H9 (cell line): ENCODE measurements around the gene ICE1. TPM values are rescaled to one million over a fixed set of nuclear protein-coding genes. Genes with fewer than 3 reads are reported as not detected.
"Not testable (repeated sequence)": the region's sequence is repeated elsewhere in the genome, so short reads cannot be mapped to it uniquely, and the experiment has no call there.

Source experiments
- DNase-seq: peaks from one replicate; pipeline ENCODE4 v3.0.0-alpha.2; 2017
- H2AFZ ChIP-seq: one replicate; pipeline ENCODE4 v1.6.1; 2013; ENCODE audit warnings: mild to moderate bottlenecking, low read length, control low read depth, moderate library complexity
- H2AK5ac ChIP-seq: 2 replicates; pipeline ENCODE4 v1.6.1; 2013; ENCODE audit warnings: low read length, control low read depth, mixed read lengths; ENCODE audit not compliant: insufficient read length
- H2BK120ac ChIP-seq: one replicate; pipeline ENCODE4 v1.6.1; 2013; ENCODE audit warnings: low read depth, mild to moderate bottlenecking, low read length, control low read depth, inconsistent platforms; ENCODE audit not compliant: poor library complexity, severe bottlenecking
- H2BK12ac ChIP-seq: 2 replicates; pipeline ENCODE4 v1.6.1; 2013; ENCODE audit warnings: low read length, control low read depth, mixed read lengths, low read depth; ENCODE audit not compliant: insufficient read length
- H2BK15ac ChIP-seq: 2 replicates; pipeline ENCODE4 v1.6.1; 2013; ENCODE audit warnings: low read depth, low read length, control low read depth
- H2BK20ac ChIP-seq: one replicate; pipeline ENCODE4 v1.6.1; 2013; ENCODE audit warnings: low read depth, mild to moderate bottlenecking, low read length, control low read depth, inconsistent platforms; ENCODE audit not compliant: poor library complexity, severe bottlenecking
- H2BK5ac ChIP-seq: 2 replicates; pipeline ENCODE4 v1.6.1; 2013; ENCODE audit warnings: low read length, control low read depth, mixed read lengths; ENCODE audit not compliant: insufficient read length
- H3K14ac ChIP-seq: 2 replicates; pipeline ENCODE4 v1.6.1; 2013; ENCODE audit warnings: low read length, control low read depth; ENCODE audit not compliant: insufficient read depth
- H3K18ac ChIP-seq: 2 replicates; pipeline ENCODE4 v1.6.1; 2013; ENCODE audit warnings: low read depth, mild to moderate bottlenecking, mixed read lengths, low read length, control low read depth; ENCODE audit not compliant: insufficient read length
- H3K23ac ChIP-seq: 2 replicates; pipeline ENCODE4 v1.6.1; 2013; ENCODE audit warnings: low read length, control low read depth, mixed read lengths, low read depth; ENCODE audit not compliant: insufficient read length
- H3K23me2 ChIP-seq: 2 replicates; pipeline ENCODE4 v1.6.1; 2013; ENCODE audit warnings: low read depth, mild to moderate bottlenecking, mixed read lengths, low read length, control low read depth; ENCODE audit not compliant: insufficient read length, poor library complexity, severe bottlenecking
- H3K27ac ChIP-seq: 2 replicates; pipeline ENCODE4 v1.5.1; 2013; ENCODE audit warnings: low read length, control low read depth, mixed read lengths, low read depth; ENCODE audit not compliant: insufficient read length
- H3K27me3 ChIP-seq: 2 replicates; pipeline ENCODE4 v1.6.1; 2013; ENCODE audit warnings: low read length, control low read depth, inconsistent platforms; ENCODE audit not compliant: insufficient read depth
- H3K4ac ChIP-seq: 2 replicates; pipeline ENCODE4 v1.6.1; 2013; ENCODE audit warnings: low read depth, mild to moderate bottlenecking, control low read depth, inconsistent platforms, low read length, moderate library complexity
- H3K4me1 ChIP-seq: 2 replicates; pipeline ENCODE4 v1.6.1; 2013; ENCODE audit warnings: low read length, control low read depth, inconsistent platforms; ENCODE audit not compliant: insufficient read depth
- H3K4me2 ChIP-seq: 2 replicates; pipeline ENCODE4 v1.6.1; 2013; ENCODE audit warnings: low read length, control low read depth, mixed read lengths; ENCODE audit not compliant: insufficient read length, insufficient read depth
- H3K56ac ChIP-seq: 2 replicates; pipeline ENCODE4 v1.6.1; 2013; ENCODE audit warnings: low read depth, mild to moderate bottlenecking, mixed read lengths, low read length, control low read depth; ENCODE audit not compliant: insufficient read length
- H3K79me1 ChIP-seq: 2 replicates; pipeline ENCODE4 v1.6.1; 2013; ENCODE audit warnings: low read depth, mild to moderate bottlenecking, moderate library complexity, low read length, control low read depth, inconsistent platforms; ENCODE audit not compliant: insufficient read depth, poor library complexity, severe bottlenecking
- H3K79me2 ChIP-seq: 2 replicates; pipeline ENCODE4 v1.6.1; 2013; ENCODE audit warnings: low read length, control low read depth, inconsistent platforms; ENCODE audit not compliant: insufficient read depth
- H3K9ac ChIP-seq: 2 replicates; pipeline ENCODE4 v1.6.1; 2013; ENCODE audit warnings: low read length, control low read depth, mixed read lengths; ENCODE audit not compliant: insufficient read length; ENCODE audit errors: extremely low read depth
- H3K9me3 ChIP-seq: one replicate; pipeline ENCODE4 v1.6.1; 2013; ENCODE audit warnings: low read depth, low read length, inconsistent platforms; ENCODE audit not compliant: control insufficient read depth
- H3T11ph ChIP-seq: one replicate; pipeline ENCODE4 v1.6.1; 2013; ENCODE audit warnings: mild to moderate bottlenecking, low read length, control low read depth, inconsistent platforms
- H4K20me1 ChIP-seq: one replicate; pipeline ENCODE4 v1.6.1; 2013; ENCODE audit not compliant: control insufficient read depth, insufficient read length, insufficient read depth
- H4K5ac ChIP-seq: 2 replicates; pipeline ENCODE4 v1.6.1; 2013; ENCODE audit warnings: low read depth, mild to moderate bottlenecking, mixed read lengths, low read length, control low read depth; ENCODE audit not compliant: insufficient read length
- H4K8ac ChIP-seq: replicated peaks from 2 replicates; pipeline ENCODE4 v1.6.1; 2013; ENCODE audit warnings: low read length, control low read depth, mixed read lengths, low read depth; ENCODE audit not compliant: insufficient read length
- H4K91ac ChIP-seq: 2 replicates; pipeline ENCODE4 v1.6.1; 2013; ENCODE audit warnings: low read depth, mild to moderate bottlenecking, moderate library complexity, mixed read lengths, low read length, control low read depth; ENCODE audit not compliant: insufficient read length
- H3K27ac Mint-ChIP-seq, 3 experiments: 2 replicates in 2 of 3; 3 replicates in 1 of 3; pipeline ENCODE4 v1.8.0; 2020 to 2021; ENCODE audit warnings: mixed read lengths in 3 of 3, mild to moderate bottlenecking in 1 of 3, moderate library complexity in 1 of 3
- H3K27me3 Mint-ChIP-seq: 2 replicates; pipeline ENCODE4 v1.8.0; 2021; ENCODE audit warnings: low read depth, mild to moderate bottlenecking, moderate library complexity, mixed read lengths
- H3K36me3 Mint-ChIP-seq, 3 experiments: 2 replicates in 2 of 3; 3 replicates in 1 of 3; pipeline ENCODE4 v1.8.0; 2020 to 2021; ENCODE audit warnings: low read depth in 3 of 3, mixed read lengths in 3 of 3; ENCODE audit not compliant: insufficient read depth in 1 of 3
- H3K4me1 Mint-ChIP-seq, 2 experiments: 2 replicates each; pipeline ENCODE4 v1.8.0; 2020; ENCODE audit warnings: mixed read lengths in 2 of 2
- H3K4me3 Mint-ChIP-seq, 2 experiments: 2 replicates in 1 of 2; 3 replicates in 1 of 2; pipeline ENCODE4 v1.8.0; 2020 to 2021; ENCODE audit warnings: mild to moderate bottlenecking in 2 of 2, mixed read lengths in 2 of 2, moderate library complexity in 1 of 2
- H3K9me3 Mint-ChIP-seq, 2 experiments: 2 replicates in 1 of 2; 3 replicates in 1 of 2; pipeline ENCODE4 v1.8.0; 2020; ENCODE audit warnings: mild to moderate bottlenecking in 2 of 2, mixed read lengths in 2 of 2, moderate library complexity in 1 of 2
- CTCF ChIP-seq: fragments of 200-600 bp; sonication (generic); conservative IDR thresholded peaks from 3 replicates; pipeline ENCODE4 v1.8.0; 2021; ENCODE audit warnings: antibody characterized with exemption, mild to moderate bottlenecking
- WGBS: extraction: QIAGEN DNeasy Blood & Tissue Kit; methylation state at CpG from one replicate; pipeline ENCODE4 v1.1.7; 2013; ENCODE audit warnings: missing lambda C conversion rate, low lambda C conversion rate, mixed read lengths; ENCODE audit not compliant: insufficient read length; ENCODE audit errors: extremely low coverage; 5-methylcytosine and 5-hydroxymethylcytosine counted together
- total RNA-seq: library from RNA; stranded (reverse); gene quantifications from 2 replicates; pipeline ENCODE4 v1.2.1, GENCODE V29; 2021

Gene ICE1
- total RNA-seq, 1 experiment from 2014 or later = 45.1 TPM

DNA sequence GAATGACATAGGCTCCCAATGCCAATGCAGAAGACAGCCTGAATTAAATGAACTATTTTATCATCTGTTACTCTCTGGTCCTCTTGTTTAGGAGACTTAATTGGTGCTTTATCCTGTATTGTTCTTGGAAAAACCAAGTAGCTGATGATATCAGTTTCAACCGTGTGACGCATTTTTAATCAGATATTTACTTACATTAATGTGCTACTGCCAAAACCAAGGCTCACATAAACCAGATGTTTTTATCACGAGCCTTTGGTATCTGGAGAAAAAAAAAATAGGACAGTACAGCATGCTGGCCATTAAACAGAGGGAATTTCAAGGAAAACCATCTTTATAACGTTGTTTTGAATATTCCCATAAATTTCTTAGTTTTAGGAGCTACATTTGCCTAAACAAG lies 90.1 kb downstream of the ICE1 start:
- H2AK5ac ChIP-seq = no peak overlapping the region
- no peak overlapping the region for H4K5ac ChIP-seq
- no peaks in the 10 kb centered on the region for H3K79me1 ChIP-seq
- no peak overlapping the region for H2AFZ ChIP-seq
- no peak overlapping the region for H3K9ac ChIP-seq
- no peak overlapping the region for H2BK5ac ChIP-seq
- Mint-ChIP-seq H3K27ac (no peak overlapping the region), H3K9me3 (peaks cover 33 to 44% of the 10 kb centered on the region in 2 experiments), H3K36me3 (peaks cover 31 to 41% (median 34%) of the 10 kb centered on the region in 3 experiments), H3K27me3 (peaks cover 4% of the 10 kb centered on the region), H3K4me1 (0 out of 4 replicates have a peak, but pooled peaks cover 0 to 6% of the 10 kb centered on the region in 2 experiments), H3K4me3 (no peak overlapping the region)
- H3K4ac ChIP-seq = no peak overlapping the region
- no peak for DNase-seq
- H3K27me3 ChIP-seq = no peaks in the 10 kb centered on the region
- H3K23me2 ChIP-seq = no peaks in the 10 kb centered on the region
- no peak overlapping the region for H3K56ac ChIP-seq
- H2BK12ac ChIP-seq = no peak overlapping the region
- WGBS = no CpG with 5 or more reads among the region's 4 CpGs
- H2BK20ac ChIP-seq = no peak overlapping the region
- H2BK120ac ChIP-seq = no peak overlapping the region
- TF ChIP-seq CTCF = no peak
- no peak overlapping the region for H3T11ph ChIP-seq
- H3K79me2 ChIP-seq = no peaks in the 10 kb centered on the region
- H4K8ac ChIP-seq = no peak overlapping the region
- no peak overlapping the region for H3K14ac ChIP-seq
- no peak overlapping the region for H3K18ac ChIP-seq
- no peak overlapping the region for H2BK15ac ChIP-seq
- H4K91ac ChIP-seq = no peak overlapping the region
- H3K4me1 ChIP-seq = no peaks in the 10 kb centered on the region
- H3K4me2 ChIP-seq = no peak overlapping the region
- H3K27ac ChIP-seq = no peak overlapping the region
- no peaks in the 10 kb centered on the region for H4K20me1 ChIP-seq
- peaks cover 9% of the 10 kb centered on the region for H3K9me3 ChIP-seq
- H3K23ac ChIP-seq = no peak overlapping the region

- H3K79me2 ChIP-seq, H3K4me2 ChIP-seq, H3K27me3 ChIP-seq, H3K23me2 ChIP-seq, H3T11ph ChIP-seq, H4K8ac ChIP-seq, H3K9me3 ChIP-seq, H2AK5ac ChIP-seq, H2BK120ac ChIP-seq, H3K56ac ChIP-seq, H2BK15ac ChIP-seq, H2BK12ac ChIP-seq, H3K18ac ChIP-seq, H3K27me3 Mint-ChIP-seq, H2AFZ ChIP-seq, H3K79me1 ChIP-seq, H4K5ac ChIP-seq, H3K4ac ChIP-seq, H3K9ac ChIP-seq, H4K20me1 ChIP-seq, H3K23ac ChIP-seq, H3K14ac ChIP-seq, H2BK20ac ChIP-seq, H4K91ac ChIP-seq, H2BK5ac ChIP-seq: not testable (repeated sequence)
- peak overlapping the region; percentile 78 for H3K27ac ChIP-seq
- peaks cover 36 to 55% of the 10 kb centered on the region in 2 experiments for H3K4me1 Mint-ChIP-seq
- peaks cover 17 to 28% of the 10 kb centered on the region in 2 experiments for H3K9me3 Mint-ChIP-seq
- no CpG with 5 or more reads among the region's 4 CpGs for WGBS
- peak; percentile 51 for DNase-seq
- H3K36me3 Mint-ChIP-seq = peaks cover 19 to 25% (median 23%) of the 10 kb centered on the region in 3 experiments
- H3K4me3 Mint-ChIP-seq = peak overlapping the region; percentile 3 to 62; a peak in 3 of 5 replicates
- peaks cover 11% of the 10 kb centered on the region; the same call in 1 of the 2 replicates for H3K4me1 ChIP-seq
- peak overlapping the region; percentile 96 to 99 (median 98) for H3K27ac Mint-ChIP-seq
These were observed 98.1 kb downstream of the ICE1 start for GRCh38 chr5:5520622-5521021.
